HCT116 (cell line): ENCODE measurements around the gene DUOXA2. TPM values are rescaled to one million over a fixed set of nuclear protein-coding genes. Genes with fewer than 3 reads are reported as not detected.
"Not testable (repeated sequence)": the region's sequence is repeated elsewhere in the genome, so short reads cannot be mapped to it uniquely, and the experiment has no call there.

Experiments
- ATAC-seq: fragments of 200-7000 bp; cut with Tn5 transposase; 2 replicates; pipeline ENCODE4 v1.9.1; 2020; ENCODE audit warnings: mild to moderate bottlenecking, moderate library complexity
- BruUV-seq: library from RNA; stranded (reverse); fragments of 400-500 nt; replicated peaks from 2 replicates; lab custom pipeline; 2021; lab: Mats Ljungman, UMichigan
- CTCF ChIA-PET: fragments of 300-600 bp; sonication (Branson Sonifier 250); formaldehyde crosslinking; loops from one replicate; lab custom pipeline; 2021; ENCODE audit warnings: antibody characterized with exemption; lab: Charles Lee
- POLR2A ChIA-PET: fragments of 300-600, 350-600 bp; sonication (Branson Sonifier 250); formaldehyde crosslinking; loops from one replicate; lab custom pipeline; 2021; ENCODE audit warnings: antibody characterized with exemption; lab: Charles Lee
- RAD21 ChIA-PET, 2 experiments: fragments of 300-600 bp; sonication (Branson Sonifier 250); formaldehyde crosslinking; loops; one replicate each; lab custom pipeline; 2023; ENCODE audit warnings: low total read pairs in 2 of 2; ENCODE audit not compliant: uncharacterized antibody in 2 of 2, unreplicated experiment in 2 of 2, low non-redundant PET in 1 of 2; lab: Charles Lee
- DNase-seq: peaks from one replicate; pipeline ENCODE4 v3.0.0-alpha.2; 2010; ENCODE audit warnings: low read depth, low spot score
- H2AFZ ChIP-seq: fragments of 200-600 bp; shearing (Covaris generic), sonication (generic); 2 replicates; pipeline ENCODE4 v1.6.1; 2017; ENCODE audit warnings: low read depth, mixed run types, mixed read lengths, antibody characterized with exemption, low read length; ENCODE audit not compliant: poor library complexity, severe bottlenecking
- H3K27ac ChIP-seq: 2 replicates; pipeline ENCODE4 v1.5.1; 2012; ENCODE audit warnings: low read depth, low read length
- H3K27me3 ChIP-seq: fragments of 200-600 bp; sonication (generic); 2 replicates; pipeline ENCODE4 v1.6.1; 2016; ENCODE audit warnings: mixed run types, low read length, mixed read lengths; ENCODE audit not compliant: insufficient read depth
- H3K36me3 ChIP-seq, 2 experiments: fragments of 200-500 bp in 1 of 2; fragments of 200-600 bp in 1 of 2; sonication (Bioruptor generic) in 1 of 2; sonication (generic) in 1 of 2; 2 replicates each; pipeline versions ENCODE4 v1.5.1 to v1.6.1; 2014 to 2016; ENCODE audit warnings: low read length in 2 of 2, inconsistent platforms in 1 of 2, mixed read lengths in 1 of 2, mixed run types in 1 of 2; ENCODE audit not compliant: insufficient read depth in 2 of 2, control insufficient read depth in 1 of 2
- H3K4me1 ChIP-seq, 2 experiments: fragments of 200-600 bp in 1 of 2; sonication (generic) in 1 of 2; 2 replicates each; pipeline versions ENCODE4 v1.5.1 to v1.6.1; 2012 to 2017; ENCODE audit warnings: low read length in 2 of 2, inconsistent platforms in 1 of 2, mild to moderate bottlenecking in 1 of 2, mixed read lengths in 1 of 2, mixed run types in 1 of 2, moderate library complexity in 1 of 2; ENCODE audit not compliant: insufficient read depth in 2 of 2, control insufficient read depth in 1 of 2
- H3K4me2 ChIP-seq: fragments of 200-600 bp; sonication (generic); 2 replicates; pipeline ENCODE4 v1.6.1; 2017; ENCODE audit warnings: mixed run types, low read length, mixed read lengths
- H3K4me3 ChIP-seq, 2 experiments: fragments of 200-600 bp in 1 of 2; sonication (generic) in 1 of 2; replicated peaks in 1 of 2; 2 replicates each; pipeline ENCODE4 v1.5.1; 2011 to 2016; ENCODE audit warnings: low read length in 2 of 2, control low read depth in 1 of 2, low read depth in 1 of 2, mild to moderate bottlenecking in 1 of 2, mixed read lengths in 1 of 2, mixed run types in 1 of 2
- H3K79me2 ChIP-seq: fragments of 200-600 bp; sonication (generic); 2 replicates; pipeline ENCODE4 v1.6.1; 2017; ENCODE audit warnings: mild to moderate bottlenecking, mixed run types, low read length, moderate library complexity, mixed read lengths; ENCODE audit not compliant: insufficient read depth
- H3K9ac ChIP-seq: fragments of 200-600 bp; sonication (generic); 2 replicates; pipeline ENCODE4 v1.6.1; 2016; ENCODE audit warnings: low read length, mixed read lengths
- H3K9me2 ChIP-seq: fragments of 200-600 bp; sonication (generic), shearing (Covaris generic); 2 replicates; pipeline ENCODE4 v1.6.1; 2017; ENCODE audit warnings: mixed run types, mild to moderate bottlenecking, moderate library complexity; ENCODE audit not compliant: insufficient read depth
- H3K9me3 ChIP-seq, 2 experiments: fragments of 200-500 bp in 1 of 2; fragments of 200-600 bp in 1 of 2; sonication (Bioruptor generic) in 1 of 2; sonication (generic) in 1 of 2; 2 replicates each; pipeline ENCODE4 v1.6.1; 2014 to 2017; ENCODE audit warnings: low read length in 2 of 2, mixed read lengths in 2 of 2, inconsistent platforms in 1 of 2, low read depth in 1 of 2, mild to moderate bottlenecking in 1 of 2, mixed run types in 1 of 2, moderate library complexity in 1 of 2; ENCODE audit not compliant: control insufficient read depth in 1 of 2, insufficient read depth in 1 of 2
- H4K20me1 ChIP-seq: fragments of 200-600 bp; sonication (generic), shearing (Covaris generic); 2 replicates; pipeline ENCODE4 v1.6.1; 2017; ENCODE audit warnings: mixed run types, mild to moderate bottlenecking, moderate library complexity; ENCODE audit not compliant: insufficient read depth
- CBX3 ChIP-seq: IDR thresholded peaks from 2 replicates; pipeline ENCODE4 v1.6.1; 2012; ENCODE audit warnings: low read depth
- CEBPB ChIP-seq: IDR thresholded peaks from 2 replicates; pipeline ENCODE4 v1.6.1; 2012; ENCODE audit warnings: low read depth
- EGR1 ChIP-seq: IDR thresholded peaks from 2 replicates; pipeline ENCODE4 v1.6.1; 2012; ENCODE audit warnings: low read depth
- EZH2 ChIP-seq: fragments of 200-600 bp; sonication (generic); IDR thresholded peaks from 2 replicates; pipeline ENCODE4 v1.6.1; 2017; ENCODE audit warnings: antibody characterized with exemption, mixed run types
- JUND ChIP-seq: IDR thresholded peaks from 2 replicates; pipeline ENCODE4 v1.6.1; 2012
- RAD21 ChIP-seq: IDR thresholded peaks from 2 replicates; pipeline ENCODE4 v1.6.1; 2012; ENCODE audit warnings: low read depth, mild to moderate bottlenecking
- SIN3A ChIP-seq: IDR thresholded peaks from 2 replicates; pipeline ENCODE4 v1.6.1; 2012; ENCODE audit warnings: low read depth
- SP1 ChIP-seq: IDR thresholded peaks from 2 replicates; pipeline ENCODE4 v1.6.1; 2012; ENCODE audit warnings: low read depth
- SRF ChIP-seq: IDR thresholded peaks from 2 replicates; pipeline ENCODE4 v1.6.1; 2012; ENCODE audit warnings: low read depth
- YY1 ChIP-seq: IDR thresholded peaks from 2 replicates; pipeline ENCODE4 v1.6.1; 2011; ENCODE audit warnings: low read length, low read depth, moderate library complexity, mild to moderate bottlenecking; ENCODE audit not compliant: insufficient replicate concordance; ENCODE audit errors: extremely low read depth
- ZFX ChIP-seq: fragments of 450-650 bp; IDR thresholded peaks from 2 replicates; pipeline ENCODE4 v1.6.1; 2017
- ZNF274 ChIP-seq: fragments of 200-500 bp; sonication (Bioruptor generic); IDR thresholded peaks from 2 replicates; pipeline ENCODE4 v1.6.1; 2014; ENCODE audit warnings: mild to moderate bottlenecking, low read depth, low read length, inconsistent platforms
- intact Hi-C: fragments of 100-400 bp; cut with micrococcal nuclease; formaldehyde crosslinking; loops from 2 replicates; pipeline ENCODE4 v1.10.0; 2022
- total RNA-seq: library from RNA; stranded (reverse); gene quantifications from one replicate; pipeline ENCODE4 v1.2.1, GENCODE V29; 2021; ENCODE audit not compliant: unreplicated experiment
- TF ChIP-seq, protein P1 (sequence below): IDR thresholded peaks from 2 replicates; pipeline ENCODE4 v1.6.1; 2012; ENCODE audit warnings: low read depth
- TF ChIP-seq, protein P2 (sequence below), 3 experiments: fragments of 200-600 bp in 1 of 3; sonication (generic) in 1 of 3; IDR thresholded peaks in 2 of 3; conservative IDR thresholded peaks in 1 of 3; 2 replicates each; pipeline ENCODE4 v1.5.1; 2012 to 2017; ENCODE audit warnings: low read depth in 2 of 3, low read length in 2 of 3, antibody characterized with exemption in 1 of 3, borderline replicate concordance in 1 of 3, control low read depth in 1 of 3, mild to moderate bottlenecking in 1 of 3, mixed read lengths in 1 of 3, mixed run types in 1 of 3, moderate library complexity in 1 of 3; ENCODE audit not compliant: insufficient read depth in 1 of 3
- TF ChIP-seq, protein P3 (sequence below): IDR thresholded peaks from 2 replicates; pipeline ENCODE4 v1.6.1; 2012

The DUOXA2 gene
- total RNA-seq, 1 experiment from 2014 or later: not detected

DNA sequence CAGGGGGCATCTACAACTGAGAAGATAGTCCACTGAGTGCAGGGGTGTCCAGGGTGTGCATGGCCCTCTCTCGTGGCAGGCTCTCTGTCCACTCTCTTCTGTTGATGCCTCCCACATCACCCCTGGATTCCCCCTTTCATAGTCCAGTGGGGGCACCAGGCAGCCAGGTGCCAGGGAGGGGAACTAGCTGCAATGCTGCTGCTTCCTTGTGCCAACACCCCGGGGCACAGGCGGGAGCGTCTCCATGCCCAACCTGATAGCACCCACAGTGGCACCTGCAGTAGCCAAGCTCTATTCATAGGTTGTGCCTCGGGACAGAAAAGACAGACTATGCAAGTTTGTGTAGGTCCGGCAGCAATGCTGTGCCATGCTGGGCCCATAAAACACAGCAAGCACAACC lies 11.9 kb upstream of the DUOXA2 start (continued):
- TF ChIP-seq, protein P1, sequence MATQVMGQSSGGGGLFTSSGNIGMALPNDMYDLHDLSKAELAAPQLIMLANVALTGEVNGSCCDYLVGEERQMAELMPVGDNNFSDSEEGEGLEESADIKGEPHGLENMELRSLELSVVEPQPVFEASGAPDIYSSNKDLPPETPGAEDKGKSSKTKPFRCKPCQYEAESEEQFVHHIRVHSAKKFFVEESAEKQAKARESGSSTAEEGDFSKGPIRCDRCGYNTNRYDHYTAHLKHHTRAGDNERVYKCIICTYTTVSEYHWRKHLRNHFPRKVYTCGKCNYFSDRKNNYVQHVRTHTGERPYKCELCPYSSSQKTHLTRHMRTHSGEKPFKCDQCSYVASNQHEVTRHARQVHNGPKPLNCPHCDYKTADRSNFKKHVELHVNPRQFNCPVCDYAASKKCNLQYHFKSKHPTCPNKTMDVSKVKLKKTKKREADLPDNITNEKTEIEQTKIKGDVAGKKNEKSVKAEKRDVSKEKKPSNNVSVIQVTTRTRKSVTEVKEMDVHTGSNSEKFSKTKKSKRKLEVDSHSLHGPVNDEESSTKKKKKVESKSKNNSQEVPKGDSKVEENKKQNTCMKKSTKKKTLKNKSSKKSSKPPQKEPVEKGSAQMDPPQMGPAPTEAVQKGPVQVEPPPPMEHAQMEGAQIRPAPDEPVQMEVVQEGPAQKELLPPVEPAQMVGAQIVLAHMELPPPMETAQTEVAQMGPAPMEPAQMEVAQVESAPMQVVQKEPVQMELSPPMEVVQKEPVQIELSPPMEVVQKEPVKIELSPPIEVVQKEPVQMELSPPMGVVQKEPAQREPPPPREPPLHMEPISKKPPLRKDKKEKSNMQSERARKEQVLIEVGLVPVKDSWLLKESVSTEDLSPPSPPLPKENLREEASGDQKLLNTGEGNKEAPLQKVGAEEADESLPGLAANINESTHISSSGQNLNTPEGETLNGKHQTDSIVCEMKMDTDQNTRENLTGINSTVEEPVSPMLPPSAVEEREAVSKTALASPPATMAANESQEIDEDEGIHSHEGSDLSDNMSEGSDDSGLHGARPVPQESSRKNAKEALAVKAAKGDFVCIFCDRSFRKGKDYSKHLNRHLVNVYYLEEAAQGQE: no peak
- TF ChIP-seq JUND (no peak), ZFX (no peak)

DNA sequence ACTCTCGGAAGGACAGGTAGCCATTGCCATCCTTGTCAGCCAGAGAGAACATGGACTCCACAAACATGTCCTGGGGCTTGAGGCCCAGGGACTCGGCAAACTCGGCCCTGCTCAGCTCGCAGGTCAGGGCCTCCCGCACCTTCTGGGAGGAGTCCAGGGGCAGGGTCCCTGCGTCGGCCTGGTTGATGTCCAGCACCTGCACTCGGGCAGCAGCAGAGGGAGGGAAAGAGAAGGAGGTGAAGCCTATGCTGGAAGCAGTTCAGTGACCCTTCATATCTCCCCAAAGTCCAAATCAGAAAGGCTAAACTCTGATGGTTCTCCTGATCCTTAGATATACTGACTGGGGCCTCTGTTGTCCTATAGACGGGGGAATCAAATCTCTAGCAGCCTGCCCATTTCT lies 10.0 kb upstream of the DUOXA2 start:
- RAD21 ChIA-PET, ATAC-seq, H3K9ac ChIP-seq, H3K79me2 ChIP-seq, H4K20me1 ChIP-seq, intact Hi-C loops, DNase-seq, H3K9me3 ChIP-seq, CTCF ChIA-PET, H3K9me2 ChIP-seq, BruUV-seq, H2AFZ ChIP-seq, H3K27ac ChIP-seq, H3K4me3 ChIP-seq, H3K4me1 ChIP-seq, H3K27me3 ChIP-seq, H3K36me3 ChIP-seq, H3K4me2 ChIP-seq, POLR2A ChIA-PET: not testable (repeated sequence)

DNA sequence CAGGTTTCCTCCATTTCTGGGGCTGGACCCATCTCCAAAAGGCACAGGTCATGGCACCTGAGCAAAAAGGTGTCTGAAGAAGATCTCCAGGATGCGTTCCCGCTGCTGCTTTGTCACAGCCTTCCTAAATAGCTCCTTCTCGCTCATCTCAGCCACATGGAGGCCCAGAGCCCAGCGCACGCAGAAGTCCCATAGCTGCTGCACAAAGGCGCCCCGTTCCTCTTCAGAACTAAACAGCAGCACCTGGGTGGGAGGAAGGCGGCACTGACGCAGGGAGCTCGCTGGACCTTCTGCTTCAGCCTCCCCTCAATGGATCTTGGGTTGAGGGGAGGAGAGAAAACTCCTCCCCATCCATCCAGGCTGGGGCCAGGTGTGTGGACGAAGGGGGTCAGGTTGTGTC lies 8.5 kb upstream of the DUOXA2 start:
- intact Hi-C loops: no loop called here
- ATAC-seq (no peak), DNase-seq (no peak)
- H3K27ac ChIP-seq: no peak overlapping the region
- no peaks in the 10 kb centered on the region for H3K79me2 ChIP-seq
- no peaks in the 10 kb centered on the region for H3K36me3 ChIP-seq
- POLR2A ChIA-PET: no interaction called here
- CTCF ChIA-PET: interaction anchor here (2.3 kb wide), 1 partner anchor 13 kb away, joined by 16 read pairs; no protein-coding TSS in a partner anchor
- H3K27me3 ChIP-seq: no peaks in the 10 kb centered on the region
- no peak overlapping the region for H3K4me3 ChIP-seq
- no TSS peak for BruUV-seq
- H3K9ac ChIP-seq: no peak overlapping the region
- H3K4me2 ChIP-seq: no peak overlapping the region
- H3K9me3 ChIP-seq: no peaks in the 10 kb centered on the region
- RAD21 ChIA-PET: no interaction called here
- no peak overlapping the region for H2AFZ ChIP-seq
- no peaks in the 10 kb centered on the region for H3K9me2 ChIP-seq
- H4K20me1 ChIP-seq: no peaks in the 10 kb centered on the region
- H3K4me1 ChIP-seq: no peaks in the 10 kb centered on the region
- TF ChIP-seq ZNF274: no peak
- no peak for TF ChIP-seq EGR1
- no peak for TF ChIP-seq SIN3A
- TF ChIP-seq SP1: no peak
- TF ChIP-seq JUND: no peak
- no peak for TF ChIP-seq ZFX
- TF ChIP-seq SRF: no peak
- TF ChIP-seq, protein P2, sequence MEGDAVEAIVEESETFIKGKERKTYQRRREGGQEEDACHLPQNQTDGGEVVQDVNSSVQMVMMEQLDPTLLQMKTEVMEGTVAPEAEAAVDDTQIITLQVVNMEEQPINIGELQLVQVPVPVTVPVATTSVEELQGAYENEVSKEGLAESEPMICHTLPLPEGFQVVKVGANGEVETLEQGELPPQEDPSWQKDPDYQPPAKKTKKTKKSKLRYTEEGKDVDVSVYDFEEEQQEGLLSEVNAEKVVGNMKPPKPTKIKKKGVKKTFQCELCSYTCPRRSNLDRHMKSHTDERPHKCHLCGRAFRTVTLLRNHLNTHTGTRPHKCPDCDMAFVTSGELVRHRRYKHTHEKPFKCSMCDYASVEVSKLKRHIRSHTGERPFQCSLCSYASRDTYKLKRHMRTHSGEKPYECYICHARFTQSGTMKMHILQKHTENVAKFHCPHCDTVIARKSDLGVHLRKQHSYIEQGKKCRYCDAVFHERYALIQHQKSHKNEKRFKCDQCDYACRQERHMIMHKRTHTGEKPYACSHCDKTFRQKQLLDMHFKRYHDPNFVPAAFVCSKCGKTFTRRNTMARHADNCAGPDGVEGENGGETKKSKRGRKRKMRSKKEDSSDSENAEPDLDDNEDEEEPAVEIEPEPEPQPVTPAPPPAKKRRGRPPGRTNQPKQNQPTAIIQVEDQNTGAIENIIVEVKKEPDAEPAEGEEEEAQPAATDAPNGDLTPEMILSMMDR (IDR thresholded peaks at IDR 0.05 in 2 of 3, conservative IDR thresholded peaks at IDR 0.05 in 1 of 3; ENCODE audit: borderline replicate concordance in 1 of 3, insufficient read depth in 1 of 3, low read depth in 2 of 3, low read length in 2 of 3): no peak
- no peak for TF ChIP-seq EZH2
- TF ChIP-seq CBX3: no peak
- no peak for TF ChIP-seq RAD21
- TF ChIP-seq CEBPB: no peak
- TF ChIP-seq, protein P3, sequence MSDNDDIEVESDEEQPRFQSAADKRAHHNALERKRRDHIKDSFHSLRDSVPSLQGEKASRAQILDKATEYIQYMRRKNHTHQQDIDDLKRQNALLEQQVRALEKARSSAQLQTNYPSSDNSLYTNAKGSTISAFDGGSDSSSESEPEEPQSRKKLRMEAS: no peak
- no peak for TF ChIP-seq YY1
